Measurements from ENCODE around the gene ITGB2.

Gene ITGB2

GRCh38 chr21:44920694-44921604, at the start of gene ITGB2:
Gene ITGB2 (minus strand): TSS chr21:44920899. CDS start chr21:44910782, 10,117 bp downstream.
- DNase-seq = peak; percentile 61

GRCh38 chr21:44969931-44970755, 49.4 kb upstream of the ITGB2 start:
- no peak for DNase-seq

- DNase-seq = no peak
Measured at GRCh38 chr21:44969066-44969670, 48.5 kb upstream of the ITGB2 start.

GRCh38 chr21:44967082-44968047, 46.7 kb upstream of the ITGB2 start:
- no peak for DNase-seq

GRCh38 chr21:44966135-44967081, 45.7 kb upstream of the ITGB2 start:
- no peak for DNase-seq

- peak; percentile 30 for DNase-seq
Measured at GRCh38 chr21:44965251-44966022, 44.7 kb upstream of the ITGB2 start.

- DNase-seq = no peak
Measured at GRCh38 chr21:44964381-44964780, 43.7 kb upstream of the ITGB2 start.

GRCh38 chr21:44962403-44962966, 41.8 kb upstream of the ITGB2 start:
- no peak for DNase-seq

- DNase-seq = no peak
Measured at GRCh38 chr21:44960141-44961092, 39.7 kb upstream of the ITGB2 start.

GRCh38 chr21:44959376-44960091, 38.8 kb upstream of the ITGB2 start:
- DNase-seq = no peak

GRCh38 chr21:44958471-44959191, 37.9 kb upstream of the ITGB2 start:
- DNase-seq = no peak

- DNase-seq = no peak
Measured at GRCh38 chr21:44957901-44958451, 37.3 kb upstream of the ITGB2 start.

GRCh38 chr21:44957047-44957831, 36.5 kb upstream of the ITGB2 start:
- no peak for DNase-seq

GRCh38 chr21:44956356-44957046, 35.8 kb upstream of the ITGB2 start:
- DNase-seq = no peak

- DNase-seq = no peak
Measured at GRCh38 chr21:44955798-44956175, 35.1 kb upstream of the ITGB2 start.

All from stimulated activated CD4-positive, alpha-beta T cell treated with anti-CD3 and anti-CD28 coated beads, Interleukin-12 subunit alpha, Interleukin-12 subunit beta, amount 100 ng/mL, for 4 hours (primary cell).